ENCODE data around the gene MRPL39.
A peak's percentile ranks its signal among the peaks of the same experiment; 100 is the strongest.
"Not testable (repeated sequence)": the region's sequence is repeated elsewhere in the genome, so short reads cannot be mapped to it uniquely, and the experiment has no call there.

Gene MRPL39

GRCh38 chr21:25607151-25608043, at the start of gene MRPL39:
MRPL39 (minus strand) TSS chr21:25607481; CDS start chr21:25607475, 6 bp downstream.
- DNase-seq, result peak; percentile 3

GRCh38 chr21:25656412-25656811, 49.1 kb upstream of the MRPL39 start:
- DNase-seq, result no peak

- DNase-seq, result no peak
These were observed 41.9 kb upstream of the MRPL39 start for GRCh38 chr21:25649146-25649545.

GRCh38 chr21:25647647-25648046, 40.4 kb upstream of the MRPL39 start:
- DNase-seq, result no peak

- DNase-seq, result no peak
These were observed 39.2 kb upstream of the MRPL39 start for GRCh38 chr21:25646474-25646873.

- no peak for DNase-seq
These were observed 36.2 kb upstream of the MRPL39 start for GRCh38 chr21:25643486-25643885.

- no peak for DNase-seq
These were observed 33.6 kb upstream of the MRPL39 start for GRCh38 chr21:25640943-25641292.

- DNase-seq, result no peak
These were observed 33.1 kb upstream of the MRPL39 start for GRCh38 chr21:25640202-25640942.

- no peak for DNase-seq
These were observed 32.4 kb upstream of the MRPL39 start for GRCh38 chr21:25639551-25640201.

- DNase-seq, result no peak
These were observed 31.6 kb upstream of the MRPL39 start, which contains the start of gene JAM2 for GRCh38 chr21:25638660-25639550. JAM2 (plus strand) TSS chr21:25639258; CDS start chr21:25639822, 564 bp downstream.

GRCh38 chr21:25637851-25638659, 30.8 kb upstream of the MRPL39 start:
- no peak for DNase-seq

- DNase-seq, result no peak
These were observed 29.4 kb upstream of the MRPL39 start for GRCh38 chr21:25636727-25637126.

- no peak for DNase-seq
These were observed 28.0 kb upstream of the MRPL39 start for GRCh38 chr21:25635310-25635709.

GRCh38 chr21:25632296-25632695, 25.0 kb upstream of the MRPL39 start:
- DNase-seq, result no peak

GRCh38 chr21:25626757-25627156, 19.5 kb upstream of the MRPL39 start:
- no peak for DNase-seq

GRCh38 chr21:25625776-25626555, 18.7 kb upstream of the MRPL39 start:
- DNase-seq, result not testable (repeated sequence)

GRCh38 chr21:25625036-25625435, 17.8 kb upstream of the MRPL39 start:
- DNase-seq, result no peak

GRCh38 chr21:25624511-25624910, 17.2 kb upstream of the MRPL39 start:
- DNase-seq, result no peak

GRCh38 chr21:25619198-25619597, 11.9 kb upstream of the MRPL39 start:
- no peak for DNase-seq

- no peak for DNase-seq
These were observed 8.6 kb upstream of the MRPL39 start for GRCh38 chr21:25615880-25616279.

- DNase-seq, result no peak
These were observed 7.2 kb upstream of the MRPL39 start for GRCh38 chr21:25614441-25614840.

Data from NCI-H2081 treated with DMSO at 0.1 percent for 48 hours (cell line).